HG02623 (cell line): ENCODE data around the gene ARAP1.

ENCODE experiments used
- ATAC-seq: cut with Tn5 transposase; IDR thresholded peaks from one replicate; pipeline ENCODE4 v1.9.1; 2021; ENCODE audit warnings: moderate library complexity; ENCODE audit not compliant: unreplicated experiment

The ARAP1 gene

DNA sequence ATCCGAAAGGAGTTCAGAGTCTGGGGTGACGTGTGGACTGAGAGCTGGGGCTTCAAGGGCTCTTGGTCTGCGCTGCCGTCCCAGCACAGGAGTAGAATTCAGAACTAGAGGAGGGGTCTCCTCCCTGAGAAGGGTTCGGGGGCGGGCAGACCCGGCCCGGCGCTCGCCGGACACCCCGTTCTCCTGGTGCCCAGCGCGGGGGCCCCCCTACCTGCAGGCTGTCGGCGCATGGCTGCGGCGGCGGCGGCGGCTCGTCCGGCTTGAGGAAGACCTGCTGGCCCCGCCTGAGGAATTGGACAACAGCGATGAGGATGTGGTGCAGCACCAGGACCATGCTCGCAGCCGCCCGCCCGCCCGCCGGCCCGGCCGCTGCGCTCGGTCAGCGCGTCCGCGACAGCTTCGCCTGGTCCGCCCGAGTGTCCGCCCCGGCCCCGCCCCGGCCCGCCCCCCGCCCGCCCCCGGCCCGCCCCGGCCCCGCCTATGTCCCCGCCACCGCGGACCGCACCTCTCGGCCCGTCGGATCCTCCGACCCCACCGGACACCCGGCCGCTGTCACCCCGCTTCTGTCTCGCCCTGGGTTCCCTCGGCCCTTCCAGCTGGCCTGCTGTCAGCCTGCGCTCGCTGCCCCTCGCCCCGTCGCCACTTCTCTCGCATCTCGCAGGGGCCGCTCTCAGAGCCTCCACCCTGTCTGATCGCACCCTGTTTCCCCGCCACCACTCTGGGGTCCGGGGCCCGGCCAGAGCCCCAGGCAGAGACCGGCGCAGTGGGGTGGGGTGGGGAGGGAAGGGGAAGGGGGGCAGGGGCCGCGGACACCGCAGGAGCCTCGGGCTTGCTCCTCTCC, 109.9 kb downstream of the ARAP1 start:
- ATAC-seq: no peak

DNA sequence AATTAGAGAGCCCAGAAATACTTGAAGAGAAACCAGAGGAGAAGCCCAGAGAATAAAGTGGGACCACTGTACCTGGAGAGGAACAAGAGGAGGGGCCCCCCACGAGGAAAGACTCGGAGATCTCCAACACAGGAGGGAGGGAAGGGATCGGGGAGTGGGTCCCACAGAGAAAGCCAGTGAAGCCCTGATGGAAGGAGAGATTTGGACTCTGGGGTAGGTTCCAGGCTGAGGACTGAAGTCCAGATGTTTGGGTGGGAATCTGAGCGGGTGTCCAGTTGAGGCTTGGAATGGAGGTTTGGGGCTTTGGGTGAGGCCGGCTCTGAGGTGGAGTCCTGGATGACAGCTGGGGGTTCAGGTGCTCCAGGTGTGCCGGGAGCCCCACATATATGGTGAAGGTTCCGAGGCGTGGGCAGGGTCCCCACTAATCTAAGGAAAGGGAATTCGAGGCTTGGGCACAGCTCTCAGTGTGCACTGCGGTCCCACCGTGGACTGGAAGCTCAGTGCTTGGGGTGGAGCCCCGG, 110.6 kb downstream of the ARAP1 start:
- no peak for ATAC-seq

GRCh38 chr11:72639502-72640375, 112.5 kb downstream of the ARAP1 start:
- no peak for ATAC-seq

- no peak for ATAC-seq
These were observed 114.3 kb downstream of the ARAP1 start for GRCh38 chr11:72637926-72638325.

DNA sequence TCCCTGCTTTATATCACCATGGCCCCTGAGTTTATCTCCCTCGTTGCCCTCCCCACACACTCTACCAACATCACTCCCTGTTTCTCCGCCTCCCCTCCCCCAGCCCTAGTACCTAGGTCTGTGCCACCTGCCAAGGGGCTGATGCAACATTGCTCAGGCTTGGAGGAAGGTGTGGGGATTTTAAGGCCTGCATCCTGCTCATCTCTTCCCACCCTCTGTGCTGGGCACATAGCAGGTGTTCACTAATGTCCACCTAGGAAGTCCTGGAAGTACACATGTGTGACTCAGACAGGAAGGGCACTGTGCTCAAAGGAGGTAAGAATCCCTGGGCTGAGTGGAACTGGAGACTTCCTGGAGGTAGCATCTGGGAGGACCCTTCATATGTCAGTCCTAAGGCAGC, 115.0 kb downstream of the ARAP1 start:
- no peak for ATAC-seq

DNA sequence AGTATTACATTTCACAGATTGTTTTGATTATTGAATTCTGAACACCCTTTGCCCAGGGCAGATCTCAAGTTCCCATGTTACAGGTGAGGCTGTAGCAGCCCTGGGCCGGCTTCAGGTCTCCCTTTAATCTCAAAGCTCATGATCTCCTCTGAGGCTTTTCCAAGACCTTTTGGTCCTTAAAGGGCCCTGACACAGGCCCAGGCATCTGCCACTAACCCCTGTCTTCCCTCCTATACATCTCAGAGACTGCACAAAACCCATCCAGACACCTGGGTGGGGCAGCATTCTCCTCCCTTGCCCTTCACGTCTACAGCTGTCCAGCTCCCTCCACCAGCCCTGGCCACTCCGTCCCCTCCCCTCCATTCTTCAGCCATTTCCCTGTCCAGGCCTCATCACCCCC, 115.8 kb downstream of the ARAP1 start:
- no peak for ATAC-seq

DNA sequence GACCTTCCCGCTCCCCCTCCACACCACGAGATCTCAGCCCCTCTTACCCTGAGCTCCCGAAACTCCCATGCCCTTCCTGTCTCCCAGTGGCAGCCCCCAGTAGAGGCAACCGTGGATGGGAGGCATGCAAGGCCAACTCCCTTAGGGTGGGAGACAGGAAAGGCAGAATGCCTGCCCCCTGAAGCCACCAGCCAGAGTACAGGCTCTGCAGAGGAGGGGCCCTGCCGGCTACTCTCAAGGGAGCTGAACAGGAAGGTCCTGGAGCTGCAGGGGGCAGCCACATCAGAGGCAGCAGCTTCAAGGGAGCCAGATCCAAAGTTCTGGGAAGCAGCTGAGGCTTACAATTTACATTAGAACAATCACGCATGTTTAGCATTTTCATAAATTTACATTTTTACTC, 116.3 kb downstream of the ARAP1 start:
- no peak for ATAC-seq

- no peak for ATAC-seq
These were observed 116.8 kb downstream of the ARAP1 start for GRCh38 chr11:72635309-72635915.
